T-helper 2 cell treated with Interferon-gamma antibody and Interleukin-4, amounts not matched to agents 5 μg/mL and 100 μg/mL, for 36 hours (primary cell): ENCODE data around the gene GSTA3.
A peak's percentile ranks its signal among the peaks of the same experiment; 100 is the strongest.
"Not testable (repeated sequence)": the region's sequence is repeated elsewhere in the genome, so short reads cannot be mapped to it uniquely, and the experiment has no call there.

Source experiments
- DNase-seq: peaks from one replicate; pipeline ENCODE4 v3.0.0; 2021; ENCODE audit warnings: low spot score
- H3K27ac Mint-ChIP-seq: one replicate; pipeline ENCODE4 v1.8.0; 2021; ENCODE audit warnings: mild to moderate bottlenecking, mixed read lengths
- H3K27me3 Mint-ChIP-seq: one replicate; pipeline ENCODE4 v1.8.0; 2021; ENCODE audit warnings: low read depth, mixed read lengths
- H3K36me3 Mint-ChIP-seq: one replicate; pipeline ENCODE4 v1.8.0; 2021; ENCODE audit warnings: low read depth, mixed read lengths
- H3K4me1 Mint-ChIP-seq: one replicate; pipeline ENCODE4 v1.8.0; 2021; ENCODE audit warnings: low read depth, mixed read lengths
- H3K4me3 Mint-ChIP-seq: one replicate; pipeline ENCODE4 v1.8.0; 2022; ENCODE audit warnings: mild to moderate bottlenecking, moderate library complexity, mixed read lengths
- H3K9me3 Mint-ChIP-seq: one replicate; pipeline ENCODE4 v1.8.0; 2021; ENCODE audit warnings: mixed read lengths

Gene GSTA3

DNA sequence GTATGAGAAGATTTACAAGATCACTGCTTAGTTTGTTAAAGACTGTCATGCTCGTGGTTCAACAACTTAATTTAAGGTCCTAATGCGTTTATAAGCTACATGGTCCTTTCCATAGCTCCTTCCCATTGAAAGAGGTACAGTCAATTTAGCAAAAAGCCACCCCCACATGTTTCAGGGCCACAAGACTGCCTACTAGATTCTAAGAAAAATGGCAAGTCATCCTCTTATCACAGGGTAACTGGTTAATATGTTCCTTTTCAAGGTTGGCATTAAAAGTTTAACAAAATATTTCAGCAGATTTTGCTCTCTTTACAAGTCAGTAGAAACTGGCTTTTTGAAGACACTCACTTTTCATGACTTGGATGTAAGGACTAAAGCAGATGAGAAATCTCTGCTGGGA lies 15.7 kb downstream of the GSTA3 start:
- H3K36me3 Mint-ChIP-seq = no peaks in the 10 kb centered on the region
- no peak overlapping the region for H3K4me3 Mint-ChIP-seq
- H3K9me3 Mint-ChIP-seq = no peaks in the 10 kb centered on the region
- H3K27me3 Mint-ChIP-seq = no peaks in the 10 kb centered on the region
- H3K4me1 Mint-ChIP-seq = peaks cover 8% of the 10 kb centered on the region
- H3K27ac Mint-ChIP-seq = no peak overlapping the region
- no peak for DNase-seq

GRCh38 chr6:52893221-52893620 lies 16.3 kb downstream of the GSTA3 start:
- no peak overlapping the region for H3K4me3 Mint-ChIP-seq
- no peaks in the 10 kb centered on the region for H3K36me3 Mint-ChIP-seq
- no peak overlapping the region for H3K27ac Mint-ChIP-seq
- no peaks in the 10 kb centered on the region for H3K27me3 Mint-ChIP-seq
- no peaks in the 10 kb centered on the region for H3K9me3 Mint-ChIP-seq
- no peak for DNase-seq
- peaks cover 8% of the 10 kb centered on the region for H3K4me1 Mint-ChIP-seq

DNA sequence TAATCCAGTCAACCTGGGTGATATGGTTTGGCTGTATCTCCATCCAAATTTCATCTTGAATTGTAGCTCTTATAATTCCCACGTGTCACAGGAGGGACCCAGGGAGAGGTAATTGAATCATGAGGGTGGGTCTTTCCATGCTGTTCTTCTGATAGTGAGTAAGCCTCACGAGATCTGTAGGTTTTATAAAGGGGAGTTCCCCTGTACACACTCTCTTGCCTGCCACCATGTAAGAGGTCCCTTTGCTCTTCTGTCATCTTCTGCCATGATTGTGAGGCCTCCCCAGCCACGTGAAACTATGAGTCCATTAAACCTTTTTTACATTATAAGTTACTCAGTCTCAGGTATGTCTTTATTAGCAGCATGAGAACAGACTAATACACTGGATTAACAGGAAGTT lies 19.5 kb downstream of the GSTA3 start:
- Mint-ChIP-seq H3K27ac (no peak overlapping the region), H3K27me3 (no peaks in the 10 kb centered on the region), H3K4me1 (peaks cover 8% of the 10 kb centered on the region), H3K4me3 (no peak overlapping the region), H3K9me3 (no peaks in the 10 kb centered on the region), H3K36me3 (no peaks in the 10 kb centered on the region)
- DNase-seq = no peak

DNA sequence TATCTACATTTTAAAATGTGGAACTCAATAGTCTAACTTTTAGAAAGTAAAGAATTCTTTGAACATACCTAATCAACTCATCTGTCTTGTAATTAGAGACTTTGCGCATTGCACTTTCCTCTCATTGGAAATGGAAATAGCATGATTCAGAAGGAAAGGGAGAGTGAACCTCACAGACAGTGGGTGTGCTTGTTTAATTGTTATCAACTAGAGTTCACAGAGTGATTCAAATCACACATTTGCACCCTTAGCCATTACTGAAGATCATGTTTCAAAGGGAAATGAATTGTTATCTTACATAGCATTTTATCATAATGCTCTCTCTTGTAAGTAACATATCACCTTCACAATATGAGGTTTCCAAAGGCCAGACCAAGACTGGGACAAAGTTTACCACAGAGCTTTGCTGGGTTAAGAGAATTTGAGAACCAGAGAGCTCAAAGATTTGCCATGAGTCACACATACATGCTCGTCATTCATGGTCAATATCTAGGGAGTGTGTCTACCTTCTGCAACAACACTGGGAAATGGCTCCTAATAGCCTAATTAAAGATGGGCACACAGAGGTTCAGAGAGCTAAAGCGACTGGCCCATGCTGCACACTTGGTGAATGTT lies 21.5 kb downstream of the GSTA3 start:
- no peaks in the 10 kb centered on the region for H3K9me3 Mint-ChIP-seq
- H3K4me1 Mint-ChIP-seq = peaks cover 3% of the 10 kb centered on the region
- peak; percentile 42 for DNase-seq
- no peaks in the 10 kb centered on the region for H3K27me3 Mint-ChIP-seq
- no peak overlapping the region for H3K4me3 Mint-ChIP-seq
- no peaks in the 10 kb centered on the region for H3K36me3 Mint-ChIP-seq
- no peak overlapping the region for H3K27ac Mint-ChIP-seq

DNA sequence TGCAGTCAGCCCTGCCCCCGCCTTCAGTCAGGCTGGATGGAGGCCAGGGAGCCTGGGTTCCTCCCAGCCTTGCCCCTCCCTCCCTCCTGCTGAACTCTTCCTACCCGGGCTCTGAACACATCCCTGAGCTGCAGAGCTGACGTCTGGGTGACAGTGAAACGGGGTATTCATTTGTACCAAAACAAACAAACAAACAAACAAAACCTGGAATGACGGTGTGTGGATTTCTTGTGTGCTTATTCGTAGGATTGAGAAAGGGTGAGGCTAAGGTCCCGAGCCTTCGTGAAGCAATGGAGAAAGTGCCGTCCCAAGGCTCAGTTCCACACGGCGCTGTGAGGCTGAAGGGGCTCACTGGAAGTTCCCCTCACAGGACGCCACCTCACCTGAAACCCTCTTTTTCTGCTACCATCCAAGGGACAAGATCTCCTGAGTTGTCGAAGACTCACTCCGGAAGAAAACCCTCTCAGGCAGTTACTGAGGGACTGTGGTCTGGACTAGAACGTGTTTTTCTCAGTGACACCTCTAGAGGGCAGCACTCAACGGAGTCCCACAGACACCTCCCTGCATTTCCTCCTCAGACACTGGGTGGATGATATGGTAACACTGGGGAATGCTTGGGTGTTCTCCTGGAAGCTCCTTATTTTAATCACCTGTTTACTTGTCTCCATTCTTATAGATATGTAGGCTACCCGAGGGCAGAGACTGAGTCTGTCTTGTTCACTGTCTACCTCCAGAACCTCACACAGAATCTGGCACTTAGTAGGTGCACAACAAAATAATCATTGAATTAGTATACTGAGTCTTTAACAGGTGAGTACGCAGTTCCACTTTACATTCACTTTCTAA lies 27.3 kb downstream of the GSTA3 start:
- Mint-ChIP-seq H3K36me3 (no peaks in the 10 kb centered on the region), H3K4me1 (peaks cover 10% of the 10 kb centered on the region), H3K4me3 (peak overlapping the region; percentile 82), H3K27ac (no peak overlapping the region), H3K27me3 (no peaks in the 10 kb centered on the region), H3K9me3 (no peaks in the 10 kb centered on the region)
- peak; percentile 64 for DNase-seq

- no peaks in the 10 kb centered on the region for H3K9me3 Mint-ChIP-seq
- no peaks in the 10 kb centered on the region for H3K27me3 Mint-ChIP-seq
- H3K36me3 Mint-ChIP-seq = no peaks in the 10 kb centered on the region
- peaks cover 14% of the 10 kb centered on the region for H3K4me1 Mint-ChIP-seq
- no peak overlapping the region for H3K27ac Mint-ChIP-seq
- no peak for DNase-seq
- H3K4me3 Mint-ChIP-seq = peak overlapping the region; percentile 82
Observed at GRCh38 chr6:52881662-52881995, 27.9 kb downstream of the GSTA3 start.

- DNase-seq = no peak
- no peak overlapping the region for H3K27ac Mint-ChIP-seq
- no peaks in the 10 kb centered on the region for H3K36me3 Mint-ChIP-seq
- no peak overlapping the region for H3K4me3 Mint-ChIP-seq
- peaks cover 11% of the 10 kb centered on the region for H3K27me3 Mint-ChIP-seq
- H3K4me1 Mint-ChIP-seq = peaks cover 14% of the 10 kb centered on the region
- H3K9me3 Mint-ChIP-seq = no peaks in the 10 kb centered on the region
Observed at GRCh38 chr6:52877786-52878185, 31.7 kb downstream of the GSTA3 start.

GRCh38 chr6:52877168-52877567 lies 32.3 kb downstream of the GSTA3 start:
- peaks cover 12% of the 10 kb centered on the region for H3K4me1 Mint-ChIP-seq
- DNase-seq = peak; percentile 14
- H3K27me3 Mint-ChIP-seq = peaks cover 13% of the 10 kb centered on the region

DNA sequence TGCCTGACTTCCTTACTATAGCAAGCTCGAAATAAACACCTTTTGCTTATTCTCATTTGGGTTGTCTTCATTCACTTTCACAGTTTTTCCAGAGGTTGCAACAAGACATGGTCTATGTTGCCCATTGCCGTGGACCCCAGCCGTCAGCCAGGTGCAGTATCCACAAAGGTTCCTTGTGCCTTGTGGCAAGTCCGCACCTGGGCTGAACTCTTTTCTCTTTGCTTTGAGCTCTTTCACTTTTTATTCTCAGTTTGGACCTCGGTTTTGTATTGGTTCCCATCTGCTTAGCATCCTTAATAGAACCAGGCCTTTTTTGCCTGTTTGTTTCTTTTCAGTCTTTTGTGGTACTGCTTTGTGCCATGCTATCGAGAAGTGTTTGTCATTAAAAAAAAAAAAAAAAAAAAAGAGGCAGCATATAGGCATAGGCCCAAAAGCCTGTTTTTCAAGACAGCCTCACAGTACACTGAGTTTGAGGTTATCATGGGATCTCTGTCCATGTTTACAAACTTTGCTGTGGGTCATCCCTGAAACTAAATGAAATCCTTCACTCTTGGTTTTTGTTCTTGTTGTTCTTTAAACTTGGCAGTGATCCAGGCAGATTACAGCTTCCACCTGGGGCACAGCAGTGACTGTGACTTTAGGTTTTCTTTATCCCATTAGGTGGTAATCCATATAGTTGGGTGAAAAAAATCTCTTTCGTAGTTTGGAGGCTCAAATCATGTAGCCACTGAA lies 33.3 kb downstream of the GSTA3 start:
- Mint-ChIP-seq H3K4me1 (peaks cover 11% of the 10 kb centered on the region), H3K4me3 (no peak overlapping the region), H3K27me3 (peaks cover 20% of the 10 kb centered on the region), H3K9me3 (no peaks in the 10 kb centered on the region), H3K36me3 (no peaks in the 10 kb centered on the region), H3K27ac (no peak overlapping the region)
- no peak for DNase-seq

More at GRCh38 chr6:52877168-52877567, 32.3 kb downstream of the GSTA3 start:
- Mint-ChIP-seq H3K27ac (no peak overlapping the region), H3K4me3 (no peak overlapping the region), H3K9me3 (no peaks in the 10 kb centered on the region), H3K36me3 (no peaks in the 10 kb centered on the region)

DNA sequence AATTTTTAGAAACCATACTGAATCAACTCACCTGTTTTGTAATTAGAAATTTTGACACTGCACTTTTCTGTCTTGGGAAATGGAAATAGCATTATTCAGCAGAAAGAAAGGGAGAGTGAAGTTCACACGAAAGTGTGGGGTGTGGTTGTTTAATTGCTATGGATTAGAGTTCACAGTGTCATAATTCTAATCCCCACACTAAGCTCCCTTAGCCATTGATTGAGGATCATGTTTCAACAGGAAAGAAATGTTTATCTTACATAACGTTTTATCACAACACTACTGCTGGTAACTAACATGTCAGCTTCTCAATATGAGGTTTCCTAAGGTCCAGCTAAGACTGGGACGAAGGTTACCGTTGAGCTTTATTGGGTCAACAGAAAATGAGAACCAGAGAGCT lies 37.5 kb downstream of the GSTA3 start:
- Mint-ChIP-seq H3K27me3 (peaks cover 21% of the 10 kb centered on the region), H3K4me1 (peaks cover 2% of the 10 kb centered on the region), H3K36me3 (no peaks in the 10 kb centered on the region), H3K4me3 (no peak overlapping the region), H3K9me3 (no peaks in the 10 kb centered on the region), H3K27ac (no peak overlapping the region)
- no peak for DNase-seq

DNA sequence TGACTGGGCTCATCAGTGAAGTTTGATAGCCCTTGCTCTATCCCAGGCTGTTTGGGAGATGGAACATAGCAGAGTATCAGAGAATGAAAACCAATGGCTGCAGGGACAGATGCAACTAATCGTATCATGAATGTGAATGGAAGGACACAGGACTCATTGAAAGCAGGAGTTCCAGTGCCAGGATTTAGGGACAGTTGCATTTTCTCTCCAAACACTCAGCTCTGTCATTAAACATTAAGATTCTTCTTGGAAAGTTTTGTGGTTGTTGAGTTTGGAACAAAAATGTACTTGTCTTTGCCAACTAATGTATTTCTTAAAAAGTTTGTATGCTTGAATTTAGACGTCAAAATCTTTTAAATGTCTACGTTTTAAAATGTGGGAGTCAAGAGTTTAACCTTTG lies 37.9 kb downstream of the GSTA3 start:
- H3K27me3 Mint-ChIP-seq = peaks cover 21% of the 10 kb centered on the region

GRCh38 chr6:52870335-52871091 lies 39.0 kb downstream of the GSTA3 start:
- peaks cover 18% of the 10 kb centered on the region for H3K27me3 Mint-ChIP-seq
- H3K4me1 Mint-ChIP-seq, H3K27ac Mint-ChIP-seq, H3K36me3 Mint-ChIP-seq, H3K9me3 Mint-ChIP-seq, H3K4me3 Mint-ChIP-seq, DNase-seq: not testable (repeated sequence)

More for the DNA sequence above, 37.9 kb downstream of the GSTA3 start:
- H3K4me1 Mint-ChIP-seq = no peaks in the 10 kb centered on the region
- H3K9me3 Mint-ChIP-seq = no peaks in the 10 kb centered on the region
- no peak overlapping the region for H3K27ac Mint-ChIP-seq
- H3K4me3 Mint-ChIP-seq = no peak overlapping the region
- no peaks in the 10 kb centered on the region for H3K36me3 Mint-ChIP-seq
- DNase-seq = no peak

DNA sequence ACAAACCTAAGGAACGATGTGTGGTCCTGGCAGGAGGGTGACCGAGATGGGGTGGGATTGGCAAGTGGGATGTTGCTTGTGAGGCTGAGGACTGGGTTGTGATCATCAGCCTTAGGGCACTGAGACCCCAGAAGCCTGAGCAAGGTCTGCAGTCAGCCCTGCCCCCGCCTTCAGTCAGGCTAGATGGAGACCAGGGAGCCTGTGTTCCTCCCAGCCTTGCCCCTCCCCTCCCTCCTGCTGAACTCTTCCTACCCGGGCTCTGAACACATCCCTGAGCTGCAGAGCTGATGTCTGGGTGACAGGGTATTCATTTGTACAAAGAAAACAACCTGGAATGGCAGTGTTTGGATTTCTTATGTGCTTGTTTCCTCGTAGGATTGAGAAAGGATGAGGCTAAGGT lies 40.6 kb downstream of the GSTA3 start:
- not testable (repeated sequence) for H3K27ac Mint-ChIP-seq, H3K4me1 Mint-ChIP-seq, H3K36me3 Mint-ChIP-seq, DNase-seq, H3K9me3 Mint-ChIP-seq, H3K4me3 Mint-ChIP-seq
- peaks cover 29% of the 10 kb centered on the region for H3K27me3 Mint-ChIP-seq

- H3K9me3 Mint-ChIP-seq = no peaks in the 10 kb centered on the region
- no peaks in the 10 kb centered on the region for H3K4me1 Mint-ChIP-seq
- H3K27me3 Mint-ChIP-seq = peaks cover 27% of the 10 kb centered on the region
- H3K27ac Mint-ChIP-seq = no peak overlapping the region
- no peak overlapping the region for H3K4me3 Mint-ChIP-seq
- no peak for DNase-seq
- H3K36me3 Mint-ChIP-seq = no peaks in the 10 kb centered on the region
Observed at GRCh38 chr6:52868240-52868639, 41.3 kb downstream of the GSTA3 start.
